ENCODE results near the gene MCTP2. TPM values are rescaled to one million over a fixed set of nuclear protein-coding genes. Genes with fewer than 3 reads are reported as not detected.

MCTP2 gene
- polyA plus RNA-seq, 1 experiment: 18.1 TPM

DNA sequence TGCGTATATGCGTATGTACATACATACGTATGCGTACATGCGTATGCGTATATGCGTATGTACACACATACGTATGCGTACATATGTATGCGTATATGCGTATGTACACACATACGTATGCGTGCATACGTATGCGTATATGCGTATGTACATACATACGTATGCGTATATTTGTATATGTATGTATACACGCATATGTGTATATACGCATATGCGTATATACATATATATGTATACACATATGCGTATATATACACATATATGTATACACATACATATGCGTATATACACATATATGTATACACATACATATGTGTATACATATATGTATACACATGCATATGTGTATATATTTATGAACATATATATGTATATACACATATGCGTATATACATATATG lies 12.1 kb downstream of the MCTP2 start:
- Histone ChIP-seq H3K27ac (ENCODE audit: low read depth, low read length) (no peak overlapping the region), H3K9me3 (ENCODE audit: control insufficient read depth, insufficient read depth, low read length) (no peaks in the 10 kb centered on the region), H3K27me3 (ENCODE audit: control insufficient read depth, insufficient read depth, low read length) (no peaks in the 10 kb centered on the region), H3K4me3 (ENCODE audit: low read depth, low read length) (no peak overlapping the region)
- DNase-seq (ENCODE audit: low read depth, low spot score): no peak
- CTCF ChIA-PET: no interaction called here
- TF ChIP-seq, protein P1, sequence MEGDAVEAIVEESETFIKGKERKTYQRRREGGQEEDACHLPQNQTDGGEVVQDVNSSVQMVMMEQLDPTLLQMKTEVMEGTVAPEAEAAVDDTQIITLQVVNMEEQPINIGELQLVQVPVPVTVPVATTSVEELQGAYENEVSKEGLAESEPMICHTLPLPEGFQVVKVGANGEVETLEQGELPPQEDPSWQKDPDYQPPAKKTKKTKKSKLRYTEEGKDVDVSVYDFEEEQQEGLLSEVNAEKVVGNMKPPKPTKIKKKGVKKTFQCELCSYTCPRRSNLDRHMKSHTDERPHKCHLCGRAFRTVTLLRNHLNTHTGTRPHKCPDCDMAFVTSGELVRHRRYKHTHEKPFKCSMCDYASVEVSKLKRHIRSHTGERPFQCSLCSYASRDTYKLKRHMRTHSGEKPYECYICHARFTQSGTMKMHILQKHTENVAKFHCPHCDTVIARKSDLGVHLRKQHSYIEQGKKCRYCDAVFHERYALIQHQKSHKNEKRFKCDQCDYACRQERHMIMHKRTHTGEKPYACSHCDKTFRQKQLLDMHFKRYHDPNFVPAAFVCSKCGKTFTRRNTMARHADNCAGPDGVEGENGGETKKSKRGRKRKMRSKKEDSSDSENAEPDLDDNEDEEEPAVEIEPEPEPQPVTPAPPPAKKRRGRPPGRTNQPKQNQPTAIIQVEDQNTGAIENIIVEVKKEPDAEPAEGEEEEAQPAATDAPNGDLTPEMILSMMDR (IDR thresholded peaks at IDR 0.05; ENCODE audit: low read depth, low read length): no peak
- POLR2A ChIA-PET: no interaction called here

DNA sequence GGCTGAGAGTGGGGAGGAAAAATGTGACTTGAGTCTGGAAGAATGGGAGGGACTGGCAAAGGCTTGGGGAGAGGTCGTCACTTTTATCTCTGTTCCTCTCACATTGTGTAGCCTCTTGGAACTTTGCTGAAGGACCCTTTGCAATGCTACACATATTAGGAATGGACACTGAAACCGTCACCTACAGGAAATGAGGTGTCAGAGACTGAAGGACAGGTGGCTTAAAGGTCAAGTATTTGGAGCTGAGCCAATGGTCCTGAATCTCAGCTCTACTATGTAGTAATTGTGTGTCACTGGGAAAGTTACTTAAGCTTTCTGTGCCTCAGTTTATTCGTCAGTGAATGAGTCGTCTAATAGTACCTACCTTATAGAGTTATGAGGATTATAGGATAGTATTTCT lies 14.7 kb downstream of the MCTP2 start:
- no peaks in the 10 kb centered on the region for H3K27me3 ChIP-seq (ENCODE audit: control insufficient read depth, insufficient read depth, low read length)
- no peak overlapping the region for H3K4me3 ChIP-seq (ENCODE audit: low read depth, low read length)
- DNase-seq (ENCODE audit: low read depth, low spot score): no peak
- ChIA-PET POLR2A (no interaction called here), CTCF (no interaction called here)
- no peak overlapping the region for H3K27ac ChIP-seq (ENCODE audit: low read depth, low read length)
- TF ChIP-seq, protein P1 (IDR thresholded peaks at IDR 0.05; ENCODE audit: low read depth, low read length): no peak
- no peaks in the 10 kb centered on the region for H3K9me3 ChIP-seq (ENCODE audit: control insufficient read depth, insufficient read depth, low read length)

DNA sequence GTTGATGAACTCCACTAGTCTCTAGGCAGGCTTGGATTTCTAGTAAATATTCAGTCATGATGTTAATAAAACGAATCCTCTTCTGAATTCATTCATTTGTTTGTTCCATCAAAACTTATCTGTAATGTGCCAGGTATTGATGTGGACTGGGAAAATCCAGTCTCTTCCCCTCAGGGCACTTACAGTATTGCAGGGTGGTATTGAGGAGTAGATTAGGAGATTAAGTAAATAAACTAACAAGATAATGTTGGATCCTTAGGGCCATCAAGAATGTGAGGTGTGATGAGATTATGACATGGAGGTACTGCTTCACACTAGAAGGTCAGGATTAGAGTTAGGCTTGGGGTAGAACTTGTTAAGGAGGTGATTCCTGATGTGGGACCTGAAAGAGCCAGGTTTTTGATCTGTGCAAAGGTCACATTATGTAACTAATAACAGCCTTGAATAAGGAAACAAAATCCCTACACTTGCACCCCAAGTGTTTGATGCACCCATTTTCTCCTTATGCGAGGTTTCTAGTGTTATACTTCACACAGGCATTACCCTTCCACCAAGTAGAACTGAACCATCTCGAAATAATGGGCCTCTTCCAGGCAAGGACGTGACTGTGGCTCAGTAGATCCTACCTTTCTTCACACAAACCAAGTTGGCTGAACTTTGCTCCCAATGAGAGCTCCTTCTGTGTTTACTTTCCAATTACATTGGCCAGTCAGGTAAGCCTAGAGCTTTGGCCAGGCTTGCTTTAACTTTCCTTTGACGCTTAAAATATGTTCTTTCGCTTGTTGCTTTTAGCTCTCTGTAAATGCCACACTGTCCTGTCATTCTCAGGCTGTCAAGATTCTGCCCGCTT lies 16.7 kb downstream of the MCTP2 start:
- H3K9me3 ChIP-seq (ENCODE audit: control insufficient read depth, insufficient read depth, low read length): no peaks in the 10 kb centered on the region
- DNase-seq (ENCODE audit: low read depth, low spot score): no peak
- no peaks in the 10 kb centered on the region for H3K27me3 ChIP-seq (ENCODE audit: control insufficient read depth, insufficient read depth, low read length)
- H3K27ac ChIP-seq (ENCODE audit: low read depth, low read length): no peak overlapping the region
- no peak overlapping the region for H3K4me3 ChIP-seq (ENCODE audit: low read depth, low read length)
- CTCF ChIA-PET: interaction anchor here (0.6 to 1.5 kb wide), 2 partner anchors 48 to 79 kb away, joined by 3 read pairs; no protein-coding TSS in a partner anchor
- TF ChIP-seq, protein P1 (IDR thresholded peaks at IDR 0.05; ENCODE audit: low read depth, low read length): no peak
- POLR2A ChIA-PET: no interaction called here

DNA sequence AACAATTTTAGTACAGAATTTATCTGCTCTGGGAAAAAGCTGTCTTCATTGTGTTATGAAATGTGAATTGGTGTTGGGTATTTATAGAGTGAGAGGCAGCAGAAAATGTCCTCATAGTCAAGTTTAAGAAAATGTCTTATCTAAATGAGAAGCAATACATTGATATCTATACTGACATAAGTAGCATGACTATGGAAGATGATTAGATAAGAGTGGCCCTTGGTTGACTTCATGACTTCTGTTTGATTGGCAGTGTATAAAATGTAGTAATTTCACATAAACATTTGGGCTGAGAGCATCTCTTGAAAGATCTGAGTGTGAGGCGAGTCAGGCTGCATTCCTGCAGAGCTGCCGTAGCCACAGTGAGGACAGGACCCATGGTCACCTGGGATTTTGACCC lies 19.4 kb downstream of the MCTP2 start:
- no peaks in the 10 kb centered on the region for H3K9me3 ChIP-seq (ENCODE audit: control insufficient read depth, insufficient read depth, low read length)
- no peak overlapping the region for H3K4me3 ChIP-seq (ENCODE audit: low read depth, low read length)
- no peak for DNase-seq (ENCODE audit: low read depth, low spot score)
- CTCF ChIA-PET: no interaction called here
- TF ChIP-seq, protein P1 (IDR thresholded peaks at IDR 0.05; ENCODE audit: low read depth, low read length): no peak
- POLR2A ChIA-PET: no interaction called here
- no peak overlapping the region for H3K27ac ChIP-seq (ENCODE audit: low read depth, low read length)
- H3K27me3 ChIP-seq (ENCODE audit: control insufficient read depth, insufficient read depth, low read length): no peaks in the 10 kb centered on the region

DNA sequence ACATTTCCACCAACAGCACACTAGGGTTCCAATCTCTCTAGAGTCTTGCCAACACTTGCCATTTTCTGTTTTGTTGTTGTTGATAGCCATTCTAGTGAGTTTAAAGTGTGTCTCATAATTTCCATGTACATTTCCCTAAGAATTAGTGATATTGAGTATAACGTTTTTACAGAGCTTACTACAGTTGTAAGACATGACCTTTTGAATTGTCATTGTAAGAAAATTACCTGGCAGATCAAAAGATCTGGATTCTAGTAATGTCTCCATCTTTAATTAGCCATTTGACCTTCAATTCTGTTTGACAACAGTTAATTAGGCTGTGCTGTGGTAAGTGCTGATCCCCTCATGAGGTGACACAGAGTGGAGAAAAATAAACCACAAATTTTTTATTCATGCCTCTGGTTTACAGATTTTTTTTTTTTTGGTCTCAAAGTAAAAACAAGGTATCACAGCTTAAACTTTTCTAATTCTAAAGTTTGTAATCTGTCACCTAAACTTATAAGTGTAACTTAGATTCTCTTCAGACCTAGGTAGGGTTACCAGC lies 20.9 kb downstream of the MCTP2 start:
- Histone ChIP-seq H3K27me3 (ENCODE audit: control insufficient read depth, insufficient read depth, low read length) (no peaks in the 10 kb centered on the region), H3K27ac (ENCODE audit: low read depth, low read length) (no peak overlapping the region), H3K9me3 (ENCODE audit: control insufficient read depth, insufficient read depth, low read length) (no peaks in the 10 kb centered on the region), H3K4me3 (ENCODE audit: low read depth, low read length) (no peak overlapping the region)
- CTCF ChIA-PET: interaction anchor here (1.5 kb wide), 1 partner anchor 88 kb away, joined by 5 read pairs; no protein-coding TSS in a partner anchor
- no peak for DNase-seq (ENCODE audit: low read depth, low spot score)
- TF ChIP-seq, protein P1 (IDR thresholded peaks at IDR 0.05; ENCODE audit: low read depth, low read length): no peak
- POLR2A ChIA-PET: no interaction called here
